Left hindlimb (tissue), 1 donor: Measurements from ENCODE around the gene HJURP.

Experiments
- DNase-seq: peaks from one replicate; pipeline ENCODE4 v3.0.0-alpha.2; 2018

HJURP gene

GRCh38 chr2:233848276-233848675 is 6.1 kb downstream of the HJURP start:
- no peak for DNase-seq

- DNase-seq: no peak
These were observed 7.0 kb downstream of the HJURP start for GRCh38 chr2:233847248-233847898.

GRCh38 chr2:233846387-233847247 is 7.7 kb downstream of the HJURP start:
- DNase-seq: no peak

GRCh38 chr2:233845301-233846060 is 8.9 kb downstream of the HJURP start:
- DNase-seq: no peak

- no peak for DNase-seq
These were observed 9.5 kb downstream of the HJURP start for GRCh38 chr2:233844836-233845235.

GRCh38 chr2:233844064-233844807 is 10.1 kb downstream of the HJURP start:
- no peak for DNase-seq

- no peak for DNase-seq
These were observed 13.2 kb downstream of the HJURP start for GRCh38 chr2:233841183-233841582.

- DNase-seq: no peak
These were observed 13.8 kb downstream of the HJURP start for GRCh38 chr2:233840520-233840919.

GRCh38 chr2:233839447-233839820 is 14.9 kb downstream of the HJURP start:
- DNase-seq: no peak

- DNase-seq: no peak
These were observed 15.4 kb downstream of the HJURP start for GRCh38 chr2:233838726-233839446.

GRCh38 chr2:233838251-233838650 is 16.1 kb downstream of the HJURP start:
- no peak for DNase-seq

- no peak for DNase-seq
These were observed 16.6 kb downstream of the HJURP start for GRCh38 chr2:233837694-233838229.

GRCh38 chr2:233836359-233836758 is 18.0 kb downstream of the HJURP start:
- DNase-seq: no peak

- no peak for DNase-seq
These were observed 18.8 kb downstream of the HJURP start for GRCh38 chr2:233835230-233836186.

- DNase-seq: no peak
These were observed 21.0 kb downstream of the HJURP start for GRCh38 chr2:233833345-233833744.

- DNase-seq: no peak
These were observed 21.4 kb downstream of the HJURP start for GRCh38 chr2:233832869-233833311.

- DNase-seq: no peak
These were observed 21.9 kb downstream of the HJURP start for GRCh38 chr2:233832414-233832813.

GRCh38 chr2:233831861-233832260 is 22.5 kb downstream of the HJURP start:
- no peak for DNase-seq

- no peak for DNase-seq
These were observed 23.2 kb downstream of the HJURP start for GRCh38 chr2:233831011-233831721.
